ENCODE measurements around the gene MICU1.

MICU1 gene

DNA sequence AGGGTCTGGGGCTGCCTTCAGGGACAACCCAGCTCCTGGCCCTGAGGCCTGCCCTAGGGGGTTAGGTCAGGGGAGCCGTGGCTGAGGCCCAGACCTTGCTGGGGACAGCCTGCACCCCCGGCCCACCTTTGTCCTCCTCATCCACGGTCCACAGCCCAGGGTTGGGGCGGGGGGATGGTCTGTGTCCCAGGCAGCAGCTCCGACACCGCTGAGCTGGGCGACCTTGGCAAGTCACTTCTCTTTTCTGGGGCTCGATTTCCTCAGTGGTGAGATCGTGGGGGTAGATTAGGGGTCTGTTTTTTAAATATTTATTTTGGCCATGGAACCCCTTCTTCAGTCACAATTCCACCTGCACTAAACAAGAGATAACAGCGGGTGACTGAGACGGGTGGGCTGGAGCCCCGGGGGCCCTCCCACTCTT is 302.1 kb downstream of the MICU1 start:
- DNase-seq = no peak

DNA sequence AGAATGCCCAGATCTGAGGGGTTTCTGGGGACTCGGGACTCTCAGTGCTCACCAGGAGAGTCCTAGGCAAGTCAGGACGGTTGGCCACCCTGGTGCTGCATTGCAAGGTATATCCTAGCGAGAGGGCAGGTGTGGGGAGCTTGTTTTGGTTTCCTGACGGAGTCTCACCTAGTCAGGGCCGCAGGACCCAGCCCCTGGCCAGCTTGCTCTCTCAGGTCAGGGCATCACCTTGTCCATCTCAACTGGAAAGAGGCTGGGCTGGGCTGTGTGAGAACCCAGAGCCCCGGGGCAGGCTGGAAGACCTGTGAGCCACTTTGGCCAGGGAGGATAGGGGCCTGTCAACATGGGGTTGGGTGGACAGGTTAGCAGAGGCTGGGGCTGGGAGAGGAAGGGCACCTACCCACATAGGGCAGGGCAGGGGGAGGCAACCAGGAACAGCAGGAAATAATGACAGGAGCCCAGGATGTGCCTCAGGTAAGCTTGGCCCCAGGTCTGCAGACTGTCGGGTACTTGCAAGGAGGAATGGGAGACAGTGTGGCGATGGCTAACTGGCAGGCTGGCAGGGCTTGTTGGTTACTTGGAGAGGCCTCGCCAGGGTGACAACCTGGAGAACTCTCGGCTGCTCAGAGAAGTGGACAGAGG is 302.6 kb downstream of the MICU1 start:
- no peak for DNase-seq

DNA sequence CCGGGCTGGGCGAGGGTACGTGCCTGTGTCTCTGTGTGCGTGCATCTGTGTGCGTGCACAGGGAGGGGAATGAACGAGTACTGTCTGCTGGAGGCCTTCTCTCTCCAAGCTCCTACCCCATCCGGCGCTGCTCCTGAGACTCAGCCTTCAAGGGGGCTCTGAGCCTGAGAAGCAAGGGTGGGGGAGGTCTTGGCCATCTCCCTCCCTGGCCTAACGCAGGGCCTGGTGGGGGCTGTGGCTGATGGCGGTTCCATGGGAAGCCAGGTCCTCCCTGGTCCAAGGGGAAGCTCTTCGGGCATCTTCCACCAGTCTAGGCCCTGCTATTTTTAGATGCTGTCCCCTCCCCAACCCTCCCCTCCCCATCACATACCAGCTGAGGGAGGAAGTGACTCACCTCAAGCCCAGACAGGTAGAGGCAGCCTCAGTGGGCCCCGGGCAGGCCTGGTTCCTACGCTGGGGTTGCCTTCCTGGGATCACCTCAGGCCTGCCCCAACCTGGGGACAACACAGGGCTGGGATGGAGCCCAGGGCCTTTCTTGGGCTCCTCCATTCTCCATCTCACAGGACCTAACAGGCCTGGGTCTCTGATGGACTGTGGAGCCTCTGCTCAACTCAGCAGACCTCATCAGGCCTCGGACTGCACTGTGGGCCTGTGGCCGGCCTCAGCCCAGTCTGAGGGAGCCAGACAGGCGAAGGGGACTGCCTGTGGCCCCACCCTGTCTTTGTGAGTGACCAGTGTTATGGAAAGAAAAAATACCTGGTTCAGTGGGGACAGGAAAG is 303.4 kb downstream of the MICU1 start:
- DNase-seq = peak; percentile 85

DNA sequence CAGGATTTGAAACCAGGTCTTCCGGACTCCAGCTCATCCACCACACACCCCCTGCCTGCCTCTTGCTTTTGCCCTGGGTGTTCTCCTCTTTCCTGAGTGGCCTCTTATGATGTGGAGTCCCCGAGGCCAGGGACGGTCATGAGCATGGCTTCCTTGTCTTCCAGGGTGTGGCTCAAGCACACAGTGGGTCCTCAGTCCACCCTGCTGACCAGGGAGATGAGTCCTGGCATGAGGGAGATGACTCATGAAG is 303.9 kb downstream of the MICU1 start:
- no peak for DNase-seq

DNA sequence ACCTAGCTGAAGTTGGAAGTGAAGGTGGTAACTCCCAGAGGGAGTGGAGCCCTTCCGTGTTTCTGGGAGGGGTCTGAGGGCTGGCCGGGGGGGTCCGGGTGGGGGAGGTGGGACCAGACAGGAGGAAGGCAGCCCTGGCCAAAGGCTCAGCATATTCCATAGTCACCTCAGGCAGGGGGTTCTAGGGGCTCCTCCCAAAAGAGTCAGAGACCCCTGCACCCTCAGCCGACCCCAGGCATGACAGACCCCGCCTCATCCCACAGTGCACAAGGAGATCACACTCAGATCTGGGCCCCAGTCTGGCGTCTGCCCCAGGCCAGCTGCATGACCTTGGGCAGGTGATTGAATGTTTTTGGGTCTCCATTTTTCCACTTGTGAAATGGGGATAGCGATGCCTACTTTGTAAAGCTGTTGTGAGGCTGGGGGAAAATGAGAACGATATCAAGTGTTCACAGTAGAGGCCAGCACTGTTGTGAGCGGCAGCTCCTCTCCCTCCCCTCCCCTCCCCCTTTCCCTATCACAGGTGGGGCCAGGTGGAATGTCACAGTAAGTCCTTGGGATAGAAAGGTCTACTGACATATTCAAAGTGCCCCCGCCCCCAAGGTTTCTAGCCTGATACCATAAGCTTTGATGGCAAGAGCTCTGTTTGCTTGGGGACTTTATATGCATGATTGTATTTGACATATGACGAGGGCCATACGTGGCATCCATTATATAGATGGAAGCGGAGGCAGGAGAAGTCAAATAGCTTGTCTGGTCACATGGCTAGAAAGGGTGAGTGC is 304.4 kb downstream of the MICU1 start:
- no peak for DNase-seq

DNA sequence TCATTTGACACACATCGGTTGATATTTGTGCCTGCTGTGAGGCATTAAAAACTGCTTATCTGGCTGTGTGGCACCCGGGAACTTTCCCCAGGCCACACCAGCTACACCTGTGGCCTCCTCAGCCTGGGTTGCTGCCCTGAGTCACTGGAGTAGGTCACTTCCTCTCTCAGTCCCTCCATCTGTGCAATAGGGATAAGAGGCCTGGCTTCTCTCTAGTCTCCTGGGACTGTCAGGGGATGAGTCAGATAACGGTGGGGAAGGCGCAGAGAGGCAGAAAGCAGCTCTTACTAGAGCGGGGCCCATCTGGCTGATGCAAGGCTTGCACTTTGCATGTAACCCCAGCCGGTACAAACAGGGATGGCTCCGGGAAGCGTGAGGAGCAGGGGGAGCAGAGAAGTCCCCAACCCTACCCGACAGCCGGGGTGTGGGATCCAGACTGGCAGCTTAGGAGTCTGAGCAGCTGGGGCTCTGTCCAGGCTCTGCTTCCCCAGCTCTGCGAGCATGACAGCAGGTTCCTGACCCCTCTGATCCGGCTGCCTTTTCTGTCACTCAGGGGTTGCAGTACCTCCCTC is 305.1 kb downstream of the MICU1 start:
- DNase-seq = peak; percentile 87

DNA sequence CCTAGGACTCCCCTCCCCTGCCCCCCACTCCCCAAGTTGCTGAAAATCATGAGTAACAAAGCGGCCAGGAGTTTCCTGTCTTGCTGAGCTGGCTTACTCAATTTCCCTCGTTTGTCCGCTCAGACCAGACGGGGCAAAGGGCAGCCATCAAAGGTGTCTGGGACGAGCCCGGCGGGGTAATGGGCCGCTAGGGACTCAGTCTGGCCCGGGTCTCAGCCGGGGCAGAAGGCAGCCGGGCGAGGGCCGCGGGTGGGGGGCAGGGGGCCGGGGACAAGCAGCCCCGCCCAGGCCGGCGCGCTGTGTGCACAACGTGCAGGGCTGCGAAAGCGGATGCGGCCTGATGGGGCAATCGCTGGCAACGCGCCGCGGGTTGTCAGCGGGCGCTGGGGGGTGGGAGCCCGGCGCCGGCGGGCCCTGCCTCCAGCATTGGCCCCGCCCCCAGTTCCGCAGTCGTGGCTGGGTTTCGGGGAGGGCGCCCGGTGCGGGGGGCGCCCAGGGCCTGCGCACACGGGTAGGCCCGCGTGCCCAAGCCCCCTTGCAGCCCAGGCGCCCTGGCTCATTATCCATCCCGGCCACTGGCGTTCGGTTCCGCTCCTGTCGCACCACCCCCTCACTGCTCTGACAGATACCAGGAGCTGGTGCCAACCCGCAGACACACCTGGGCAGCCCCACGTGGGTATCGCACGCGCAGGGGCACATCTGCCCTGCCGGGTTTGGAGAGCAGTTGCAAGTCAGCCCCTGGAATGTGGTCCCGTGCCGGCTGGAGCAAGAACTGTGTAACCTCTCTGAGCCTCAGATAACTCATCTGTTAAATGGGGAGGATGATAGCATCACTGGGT is 306.2 kb downstream of the MICU1 start:
- DNase-seq = peak; percentile 95

DNA sequence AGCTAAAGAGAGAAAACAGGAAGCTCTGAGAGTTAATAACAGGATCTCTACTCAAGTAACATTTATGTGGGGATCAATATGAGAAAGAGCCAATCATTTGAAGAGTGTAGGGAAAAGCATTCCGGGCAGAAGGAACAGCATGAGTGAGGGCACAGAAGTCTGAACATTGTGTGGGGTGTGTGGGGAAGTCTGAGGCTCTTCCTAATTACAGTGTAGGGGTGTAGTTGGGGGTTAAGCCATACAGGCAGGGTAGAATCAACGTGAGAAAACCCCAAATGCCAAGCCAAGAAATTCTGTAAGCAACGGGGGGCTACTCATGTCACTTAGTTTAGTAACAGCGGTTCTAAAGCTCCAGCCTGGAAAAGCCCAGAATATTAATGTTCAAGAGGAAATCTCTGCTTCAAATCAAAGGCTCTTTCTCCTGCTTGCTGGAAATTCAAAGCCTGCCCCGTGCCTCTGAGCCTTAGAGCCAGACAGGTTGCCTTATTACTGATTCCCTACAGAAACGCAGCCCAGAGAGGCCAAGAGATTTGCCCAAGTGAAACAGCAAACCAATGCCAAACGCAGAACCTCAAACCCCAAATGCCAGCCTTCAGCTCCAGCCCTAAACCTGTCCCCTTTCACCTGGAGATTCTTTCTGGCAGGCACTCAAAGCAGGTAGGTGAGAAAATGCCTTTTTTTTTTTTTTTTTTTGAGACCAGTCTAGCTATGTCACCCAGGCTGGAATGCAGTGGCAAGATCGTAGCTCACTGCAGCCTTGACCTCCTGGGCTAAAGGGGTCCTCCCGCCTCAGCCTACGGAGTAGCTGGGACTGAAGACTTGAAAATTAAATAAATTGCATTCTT is 307.2 kb downstream of the MICU1 start:
- no peak for DNase-seq

All from activated effector memory CD4-positive, alpha-beta T cell treated with anti-CD3 and anti-CD28 coated beads, Interleukin-2, amount 50 U/mL, for 16 hours (primary cell).